ENCODE measurements around the gene ANK3.

The ANK3 gene

DNA sequence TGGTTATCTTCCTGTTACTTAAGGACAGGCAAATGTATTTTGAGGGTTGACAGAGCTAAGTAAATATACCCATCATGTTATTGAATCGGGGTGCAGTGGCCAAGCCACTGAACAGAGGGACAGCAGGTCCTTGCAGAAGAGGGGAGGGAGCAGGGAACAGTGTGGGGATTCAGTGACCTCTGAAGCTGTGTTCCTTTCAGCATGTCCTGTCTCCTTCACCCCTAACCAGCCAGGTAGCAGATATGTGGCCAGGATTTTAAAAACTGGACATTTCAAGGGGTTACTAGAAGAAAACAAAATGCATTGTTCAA, 12.7 kb downstream of the ANK3 start:
- no peak for DNase-seq (ENCODE audit: low spot score)

GRCh38 chr10:60376221-60377041, 13.2 kb downstream of the ANK3 start:
- DNase-seq (ENCODE audit: low spot score): no peak

- DNase-seq (ENCODE audit: low spot score): no peak
Observed at GRCh38 chr10:60375293-60376004, 14.2 kb downstream of the ANK3 start.

- DNase-seq (ENCODE audit: low spot score): no peak
Observed at GRCh38 chr10:60374836-60375235, 14.8 kb downstream of the ANK3 start.

DNA sequence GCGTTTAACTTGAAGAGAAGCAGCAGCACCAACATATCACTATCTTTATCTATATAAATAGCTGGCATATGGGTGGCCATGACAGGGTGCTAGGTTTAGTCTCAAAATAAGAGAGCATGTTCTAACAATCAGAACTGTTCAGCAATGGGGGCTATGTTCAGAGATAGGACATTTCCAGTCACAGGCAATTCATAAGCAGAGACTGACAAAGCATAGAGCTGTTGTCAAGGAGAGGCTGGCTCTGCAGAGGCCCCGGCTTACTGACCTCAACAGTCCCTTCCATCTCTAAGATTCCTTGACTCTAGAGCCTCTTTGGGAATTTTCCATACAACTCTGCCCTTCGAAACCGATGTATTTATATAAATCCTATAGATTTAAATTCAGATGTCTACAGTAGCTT, 17.2 kb downstream of the ANK3 start:
- DNase-seq (ENCODE audit: low spot score): no peak

- no peak for DNase-seq (ENCODE audit: low spot score)
Observed at GRCh38 chr10:60369547-60369930, 20.1 kb downstream of the ANK3 start.

DNA sequence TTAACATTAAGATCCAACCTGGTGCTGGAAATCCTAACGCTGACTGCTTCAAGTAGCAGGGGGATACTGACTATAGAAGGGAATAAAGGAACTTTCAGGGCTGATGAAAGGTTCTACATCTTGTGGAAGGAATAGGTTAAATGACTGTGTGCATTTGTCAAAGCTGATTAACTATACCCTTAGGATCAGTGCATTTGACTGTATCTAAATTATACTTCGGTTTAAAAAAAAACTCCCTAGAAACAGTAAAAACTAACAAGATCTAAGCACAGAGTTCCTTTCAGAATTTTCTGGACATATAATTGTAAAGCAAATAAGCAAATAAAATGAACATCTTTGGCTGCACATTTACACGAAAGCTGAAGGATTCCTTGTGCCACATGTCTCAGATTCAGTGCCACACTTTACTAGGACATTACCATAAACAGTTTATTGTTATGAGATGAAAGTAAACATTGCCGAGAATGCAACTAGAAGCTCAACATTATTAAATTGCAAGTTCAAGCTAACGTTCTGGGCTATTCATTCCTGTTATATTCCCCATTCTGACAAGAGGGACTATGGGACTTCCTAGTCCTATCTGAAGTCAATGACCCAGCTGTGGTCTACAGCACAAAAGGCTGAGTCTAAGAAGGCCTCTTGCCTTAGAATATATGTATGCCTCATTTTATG, 20.7 kb downstream of the ANK3 start:
- no peak for DNase-seq (ENCODE audit: low spot score)

GRCh38 chr10:60367901-60368300, 21.8 kb downstream of the ANK3 start:
- no peak for DNase-seq (ENCODE audit: low spot score)

DNA sequence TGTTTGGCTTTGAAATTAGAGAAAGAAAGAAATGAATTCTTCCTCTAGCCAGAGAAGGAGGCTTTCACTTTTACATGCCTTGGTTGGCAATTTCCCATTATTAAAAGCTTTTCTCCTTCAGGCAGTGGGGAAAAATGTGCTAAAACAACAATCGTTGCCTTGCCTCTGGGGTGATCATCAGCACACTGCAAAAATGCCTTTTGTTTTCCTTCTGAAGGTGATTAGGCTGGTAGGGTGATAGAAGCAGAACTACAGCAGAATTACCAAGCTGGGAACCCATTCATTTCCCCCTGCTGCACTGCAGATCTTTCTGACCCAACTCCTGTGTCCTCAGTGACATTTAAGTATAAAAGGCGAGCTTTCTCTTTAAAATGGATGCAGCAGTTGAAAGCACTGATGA, 22.2 kb downstream of the ANK3 start:
- DNase-seq (ENCODE audit: low spot score): peak; percentile 19

GRCh38 chr10:60367024-60367423, 22.7 kb downstream of the ANK3 start:
- no peak for DNase-seq (ENCODE audit: low spot score)

DNA sequence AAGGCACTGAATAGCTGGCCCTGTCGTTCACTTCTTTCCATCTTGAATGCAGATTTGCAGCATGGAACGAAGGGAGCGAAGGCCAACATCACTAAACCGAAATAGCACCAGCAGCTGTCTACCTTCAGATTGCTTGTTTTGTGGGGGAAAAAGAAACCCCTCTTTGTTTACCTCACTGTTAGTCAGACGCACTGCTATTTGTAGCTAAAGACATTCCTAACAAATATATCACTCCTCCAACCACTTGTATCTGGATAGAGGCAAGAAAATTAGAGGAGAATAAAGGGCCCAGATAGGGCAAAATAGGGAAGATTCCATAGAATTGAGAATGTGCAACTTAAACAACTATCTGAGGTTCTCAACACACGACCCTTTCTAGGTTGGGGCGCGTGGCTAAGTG, 26.5 kb downstream of the ANK3 start:
- peak; percentile 17 for DNase-seq (ENCODE audit: low spot score)

GRCh38 chr10:60362461-60362860, 27.2 kb downstream of the ANK3 start:
- no peak for DNase-seq (ENCODE audit: low spot score)

- no peak for DNase-seq (ENCODE audit: low spot score)
Observed at GRCh38 chr10:60359066-60359465, 30.6 kb downstream of the ANK3 start.

- DNase-seq (ENCODE audit: low spot score): no peak
Observed at GRCh38 chr10:60358282-60358681, 31.4 kb downstream of the ANK3 start.

GRCh38 chr10:60353519-60354258, 36.0 kb downstream of the ANK3 start:
- DNase-seq (ENCODE audit: low spot score): no peak

- DNase-seq (ENCODE audit: low spot score): no peak
Observed at GRCh38 chr10:60352105-60352504, 37.6 kb downstream of the ANK3 start.

- DNase-seq (ENCODE audit: low spot score): no peak
Observed at GRCh38 chr10:60351191-60351853, 38.4 kb downstream of the ANK3 start.

DNA sequence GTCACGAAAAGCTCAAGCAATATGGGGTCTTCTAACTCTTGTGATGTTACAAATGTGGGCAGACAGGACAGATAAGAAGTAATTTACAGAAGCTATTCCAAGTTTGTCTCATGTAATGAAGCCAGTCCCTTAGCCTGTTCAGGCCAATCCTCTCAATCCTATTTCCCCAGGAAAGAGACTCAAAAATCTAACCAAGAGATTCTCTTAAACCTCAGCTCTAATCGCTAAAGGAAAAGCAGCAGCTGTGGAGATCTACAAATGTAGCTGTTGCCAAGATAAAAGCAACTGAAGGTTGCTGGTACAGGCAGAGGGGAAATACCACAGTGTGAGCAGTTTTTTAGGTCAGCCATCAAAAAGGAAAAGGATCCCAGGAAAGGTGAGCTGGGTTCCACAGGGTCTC, 39.3 kb downstream of the ANK3 start:
- DNase-seq (ENCODE audit: low spot score): no peak

DNA sequence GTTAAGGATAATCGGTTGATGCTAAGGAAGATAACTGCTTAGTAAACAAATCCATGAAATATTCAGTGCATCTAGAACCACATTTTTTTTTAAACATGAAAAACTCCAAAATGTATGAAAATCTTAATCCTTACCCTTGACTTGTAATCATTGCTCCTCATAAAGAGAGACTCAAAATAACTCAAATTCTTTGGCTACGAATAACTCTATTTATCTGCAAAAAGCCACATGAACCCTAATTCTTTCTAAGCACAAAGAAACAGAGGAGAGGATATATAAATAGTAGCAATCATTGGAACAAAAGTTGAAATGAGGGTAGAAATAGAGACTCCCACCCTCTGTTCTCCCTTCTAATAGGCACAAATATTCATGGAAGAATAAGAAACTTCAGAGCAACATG, 40.2 kb downstream of the ANK3 start:
- DNase-seq (ENCODE audit: low spot score): no peak

DNA sequence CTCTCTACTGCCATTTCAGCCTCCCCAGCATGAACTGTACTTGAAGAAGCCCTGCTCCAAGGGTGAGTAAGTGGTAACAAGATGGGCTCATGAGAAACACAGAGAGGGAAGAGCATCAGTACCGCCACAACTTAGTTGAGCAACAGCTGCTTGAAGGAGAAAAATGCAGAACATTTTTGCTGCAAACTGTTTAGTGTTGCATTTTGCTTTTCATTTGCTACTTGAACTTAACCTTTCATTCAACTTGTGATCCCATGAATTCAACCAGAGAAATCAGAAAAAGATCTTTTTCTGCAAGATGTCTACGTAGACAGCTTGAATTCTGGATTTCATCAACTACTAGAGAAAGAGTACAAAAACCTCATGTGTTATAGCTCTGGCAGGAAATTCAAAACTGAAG, 40.7 kb downstream of the ANK3 start:
- DNase-seq (ENCODE audit: low spot score): peak; percentile 33

GRCh38 chr10:60347270-60347669, 42.4 kb downstream of the ANK3 start:
- no peak for DNase-seq (ENCODE audit: low spot score)

DNA sequence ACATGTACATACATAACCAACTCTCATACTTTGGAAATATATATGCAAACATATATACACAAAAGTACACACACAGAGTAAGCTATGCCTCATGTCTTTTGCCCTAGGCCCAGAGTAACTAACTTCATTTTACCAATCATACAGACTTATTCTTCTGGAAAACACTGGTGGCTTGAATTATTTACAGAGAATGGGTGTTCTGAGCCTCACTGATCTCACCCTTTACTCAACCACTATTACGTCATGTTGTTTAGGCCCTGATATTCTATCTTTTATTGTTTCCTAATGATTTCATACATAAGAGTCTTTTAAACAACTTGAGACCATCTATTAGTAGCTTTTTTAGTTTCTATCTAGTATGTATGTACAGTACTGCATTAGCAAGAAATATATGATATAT, 43.0 kb downstream of the ANK3 start:
- no peak for DNase-seq (ENCODE audit: low spot score)
